Body of pancreas (tissue), 4 donors: Measurements from ENCODE around the gene TMEM233.

Experiments
- POLR2A ChIP-seq, 3 donors: fragments of 450-650 bp; IDR thresholded peaks; one replicate each; pipeline ENCODE4 v1.6.1; 2016; ENCODE audit warnings: antibody characterized with exemption in 3 of 3, mild to moderate bottlenecking in 2 of 3
- TF ChIP-seq, protein P1 (sequence below), 7 experiments: fragments of 450-650 bp in 4 of 7; fragments of 200-600 bp in 3 of 7; sonication (generic) in 3 of 7; IDR thresholded peaks; one replicate each; pipeline ENCODE4 v1.5.1; 2016 to 2019; ENCODE audit warnings: antibody characterized with exemption in 7 of 7

DNA sequence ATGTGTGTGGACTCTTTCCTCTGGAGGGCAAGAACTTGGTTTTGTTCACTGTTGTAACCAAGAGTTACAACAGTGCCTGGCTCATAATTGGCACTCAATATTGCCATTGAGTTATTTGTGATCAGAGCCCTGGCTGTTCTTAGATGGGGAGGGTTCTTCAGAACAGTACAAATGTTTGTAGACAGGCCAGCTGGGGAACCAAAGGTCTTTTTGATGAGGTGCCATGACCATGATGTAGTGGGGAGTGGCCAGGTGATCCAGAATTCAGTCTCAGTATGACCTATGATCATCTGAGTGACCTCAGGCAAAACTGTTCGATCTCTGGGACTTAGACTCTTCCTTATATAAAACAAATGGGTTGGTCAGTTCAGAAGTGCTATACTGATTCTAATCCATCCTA, 71.1 kb downstream of the TMEM233 start:
- TF ChIP-seq, protein P1, sequence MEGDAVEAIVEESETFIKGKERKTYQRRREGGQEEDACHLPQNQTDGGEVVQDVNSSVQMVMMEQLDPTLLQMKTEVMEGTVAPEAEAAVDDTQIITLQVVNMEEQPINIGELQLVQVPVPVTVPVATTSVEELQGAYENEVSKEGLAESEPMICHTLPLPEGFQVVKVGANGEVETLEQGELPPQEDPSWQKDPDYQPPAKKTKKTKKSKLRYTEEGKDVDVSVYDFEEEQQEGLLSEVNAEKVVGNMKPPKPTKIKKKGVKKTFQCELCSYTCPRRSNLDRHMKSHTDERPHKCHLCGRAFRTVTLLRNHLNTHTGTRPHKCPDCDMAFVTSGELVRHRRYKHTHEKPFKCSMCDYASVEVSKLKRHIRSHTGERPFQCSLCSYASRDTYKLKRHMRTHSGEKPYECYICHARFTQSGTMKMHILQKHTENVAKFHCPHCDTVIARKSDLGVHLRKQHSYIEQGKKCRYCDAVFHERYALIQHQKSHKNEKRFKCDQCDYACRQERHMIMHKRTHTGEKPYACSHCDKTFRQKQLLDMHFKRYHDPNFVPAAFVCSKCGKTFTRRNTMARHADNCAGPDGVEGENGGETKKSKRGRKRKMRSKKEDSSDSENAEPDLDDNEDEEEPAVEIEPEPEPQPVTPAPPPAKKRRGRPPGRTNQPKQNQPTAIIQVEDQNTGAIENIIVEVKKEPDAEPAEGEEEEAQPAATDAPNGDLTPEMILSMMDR (IDR thresholded peaks at IDR 0.05), result no peak
- TF ChIP-seq POLR2A (IDR thresholded peaks at IDR 0.05), result no peak
